SK-N-SH (cell line): ENCODE data around the gene MON2. TPM values are rescaled to one million over a fixed set of nuclear protein-coding genes. Genes with fewer than 3 reads are reported as not detected.

ENCODE experiments used
- CTCF ChIA-PET: fragments of 300-600, 350-600 bp; formaldehyde crosslinking; extraction: SDS; loops from one replicate; lab custom pipeline; 2021; lab: Yijun Ruan, JAX
- POLR2A ChIA-PET: fragments of 350-600 bp; sonication (Branson Sonifier 250); formaldehyde crosslinking; extraction: SDS; loops from one replicate; lab custom pipeline; 2020; ENCODE audit warnings: antibody characterized with exemption, inconsistent platforms; lab: Yijun Ruan, JAX
- DNase-seq: peaks from one replicate; pipeline ENCODE4 v3.0.0; 2012
- H2AFZ ChIP-seq: fragments of 200-600 bp; sonication (generic); 2 replicates; pipeline ENCODE4 v1.8.1; 2016; ENCODE audit warnings: antibody characterized with exemption, mild to moderate bottlenecking, low read depth
- H3F3A ChIP-seq: fragments of 200-600 bp; sonication (generic); replicated peaks from 2 replicates; pipeline ENCODE3; 2016; ENCODE audit warnings: antibody characterized with exemption, mild to moderate bottlenecking; ENCODE audit not compliant: insufficient read depth
- H3K27ac ChIP-seq, 2 experiments: fragments of 200-500 bp in 1 of 2; fragments of 200-600 bp in 1 of 2; sonication (Bioruptor generic) in 1 of 2; sonication (generic), shearing (Covaris generic) in 1 of 2; 2 replicates each; pipeline versions ENCODE4 v1.5.1 to v1.6.1; 2014 to 2016; ENCODE audit warnings: low read depth in 2 of 2, inconsistent platforms in 1 of 2, low read length in 1 of 2, mild to moderate bottlenecking in 1 of 2, mixed read lengths in 1 of 2
- H3K27me3 ChIP-seq: fragments of 200-600 bp; sonication (generic), shearing (Covaris generic); 2 replicates; pipeline ENCODE4 v1.6.1; 2016; ENCODE audit warnings: mixed run types; ENCODE audit not compliant: insufficient read depth
- H3K36me3 ChIP-seq, 2 experiments: fragments of 200-500 bp in 1 of 2; fragments of 200-600 bp in 1 of 2; sonication (Bioruptor generic) in 1 of 2; sonication (generic) in 1 of 2; replicated peaks in 1 of 2; 2 replicates each; pipeline versions ENCODE3 to v1.5.1; 2014 to 2016; ENCODE audit warnings: low read length in 1 of 2, mild to moderate bottlenecking in 1 of 2; ENCODE audit not compliant: insufficient read depth in 2 of 2, control insufficient read depth in 1 of 2
- H3K4me1 ChIP-seq, 2 experiments: fragments of 200-500 bp in 1 of 2; fragments of 200-600 bp in 1 of 2; sonication (Bioruptor generic) in 1 of 2; sonication (generic), shearing (Covaris generic) in 1 of 2; 2 replicates each; pipeline versions ENCODE4 v1.5.1 to v1.6.1; 2014 to 2016; ENCODE audit warnings: low read depth in 1 of 2, low read length in 1 of 2, mixed run types in 1 of 2; ENCODE audit not compliant: insufficient read depth in 2 of 2, control insufficient read depth in 1 of 2
- H3K4me2 ChIP-seq: fragments of 200-600 bp; sonication (generic), shearing (Covaris generic); 2 replicates; pipeline ENCODE4 v1.6.1; 2017; ENCODE audit warnings: mixed run types
- H3K4me3 ChIP-seq, 2 experiments: fragments of 200-500 bp in 1 of 2; fragments of 200-600 bp in 1 of 2; sonication (Bioruptor generic) in 1 of 2; sonication (generic), shearing (Covaris generic) in 1 of 2; 2 replicates each; pipeline versions ENCODE4 v1.5.1 to v1.8.1; 2014 to 2016; ENCODE audit warnings: low read depth in 2 of 2, inconsistent platforms in 1 of 2, low read length in 1 of 2, mild to moderate bottlenecking in 1 of 2, mixed read lengths in 1 of 2, moderate library complexity in 1 of 2
- H3K79me2 ChIP-seq: fragments of 200-600 bp; sonication (generic); 2 replicates; pipeline ENCODE4 v1.8.1; 2017; ENCODE audit warnings: mild to moderate bottlenecking; ENCODE audit not compliant: insufficient read depth
- H3K9ac ChIP-seq: fragments of 200-600 bp; sonication (generic); 2 replicates; pipeline ENCODE4 v1.6.1; 2017; ENCODE audit warnings: mixed run types
- H3K9me2 ChIP-seq: fragments of 200-600 bp; sonication (generic); 2 replicates; pipeline ENCODE4 v1.6.1; 2017; ENCODE audit warnings: mixed run types
- H3K9me3 ChIP-seq: fragments of 200-600 bp; sonication (generic); 2 replicates; pipeline ENCODE4 v1.6.1; 2017; ENCODE audit warnings: mixed run types, mild to moderate bottlenecking, moderate library complexity
- H4K20me1 ChIP-seq: fragments of 200-600 bp; sonication (generic); 2 replicates; pipeline ENCODE4 v1.6.1; 2017; ENCODE audit warnings: mild to moderate bottlenecking, mixed run types; ENCODE audit not compliant: insufficient read depth
- ELF1 ChIP-seq: IDR thresholded peaks from 2 replicates; pipeline ENCODE4 v1.4.0; 2012
- FOXM1 ChIP-seq: IDR thresholded peaks from 2 replicates; pipeline ENCODE4 v1.4.0; 2012; ENCODE audit warnings: low read depth, mild to moderate bottlenecking
- GABPA ChIP-seq: IDR thresholded peaks from 2 replicates; pipeline ENCODE4 v1.4.0; 2012; ENCODE audit warnings: low read depth, mild to moderate bottlenecking
- NRF1 ChIP-seq: IDR thresholded peaks from 2 replicates; pipeline ENCODE4 v1.6.1; 2012; ENCODE audit warnings: low read depth, mild to moderate bottlenecking, low read length
- PBX3 ChIP-seq: IDR thresholded peaks from 2 replicates; pipeline ENCODE4; 2012
- RFX5 ChIP-seq: IDR thresholded peaks from 2 replicates; pipeline ENCODE4 v1.6.1; 2012; ENCODE audit warnings: mild to moderate bottlenecking, improper control_type of control experiment, low read length
- SIN3A ChIP-seq: IDR thresholded peaks from 2 replicates; pipeline ENCODE4 v1.6.1; 2012; ENCODE audit warnings: low read depth, mild to moderate bottlenecking, low read length, moderate library complexity, borderline replicate concordance
- TAF1 ChIP-seq: IDR thresholded peaks from 2 replicates; pipeline ENCODE4 v1.6.1; 2012; ENCODE audit warnings: low read depth, mild to moderate bottlenecking, low read length, moderate library complexity, borderline replicate concordance
- USF2 ChIP-seq: fragments of 150-350 bp; IDR thresholded peaks from 2 replicates; pipeline ENCODE4 v1.6.1; 2017; ENCODE audit warnings: antibody characterized with exemption, low read length, low read depth, borderline replicate concordance
- ZBTB33 ChIP-seq: IDR thresholded peaks from 2 replicates; pipeline ENCODE4 v1.4.0; 2012; ENCODE audit warnings: low read depth, borderline replicate concordance
- WGBS: methylation state at CpG from one replicate; pipeline ENCODE4 v1.1.6; 2017; ENCODE audit warnings: low lambda C conversion rate; 5-methylcytosine and 5-hydroxymethylcytosine counted together
- polyA plus RNA-seq, 3 experiments: library from polyadenylated mRNA; depleted of rRNA; stranded (reverse); fragments of >200 nt; gene quantifications; 2 replicates each; pipeline ENCODE4 v1.2.3, GENCODE V29; 2012

Gene MON2
- polyA plus RNA-seq, 1 of the 3 experiments (the other 2 are of a cell fraction), result 4.4 TPM

- H3K4me3 ChIP-seq, result no peak overlapping the region
- no peaks in the 10 kb centered on the region for H3K9me3 ChIP-seq
- CTCF ChIA-PET, result no interaction called here
- POLR2A ChIA-PET, result no interaction called here
- no peaks in the 10 kb centered on the region for H4K20me1 ChIP-seq
- H3K27me3 ChIP-seq, result no peaks in the 10 kb centered on the region
- H2AFZ ChIP-seq, result no peak overlapping the region
- H3F3A ChIP-seq, result no peaks in the 10 kb centered on the region
- H3K9ac ChIP-seq, result no peak overlapping the region
- 91% methylated on average over 5 of the region's 8 CpGs for WGBS
- no peak for DNase-seq
- H3K79me2 ChIP-seq, result no peaks in the 10 kb centered on the region
- no peaks in the 10 kb centered on the region for H3K4me1 ChIP-seq
- no peaks in the 10 kb centered on the region for H3K36me3 ChIP-seq
- TF ChIP-seq RFX5 (no peak), NRF1 (no peak), FOXM1 (no peak)
- no peaks in the 10 kb centered on the region for H3K9me2 ChIP-seq
- H3K27ac ChIP-seq, result no peak overlapping the region
- no peak overlapping the region for H3K4me2 ChIP-seq
These were observed 179.9 kb downstream of the MON2 start for GRCh38 chr12:62646566-62646965.

GRCh38 chr12:62647586-62647985 lies 181.0 kb downstream of the MON2 start:
- Histone ChIP-seq H3K9me3 (no peaks in the 10 kb centered on the region), H3K27me3 (no peaks in the 10 kb centered on the region), H3K79me2 (no peaks in the 10 kb centered on the region), H3K36me3 (no peaks in the 10 kb centered on the region), H3K4me3 (no peak overlapping the region)
- WGBS, result 60% methylated on average over 3 of the region's 3 CpGs
- CTCF ChIA-PET, result no interaction called here
- no peak for DNase-seq
- TF ChIP-seq USF2 (no peak), GABPA (no peak), ZBTB33 (no peak), PBX3 (no peak), TAF1 (no peak), ELF1 (no peak), SIN3A (no peak)
- TF ChIP-seq, all 33 proteins: peak for 0
- Histone ChIP-seq H3K4me1 (no peaks in the 10 kb centered on the region), H4K20me1 (no peaks in the 10 kb centered on the region), H2AFZ (no peak overlapping the region), H3K27ac (no peak overlapping the region), H3K9me2 (no peaks in the 10 kb centered on the region), H3K4me2 (no peak overlapping the region), H3F3A (no peaks in the 10 kb centered on the region), H3K9ac (no peak overlapping the region)
- POLR2A ChIA-PET, result no interaction called here
